ENCODE measurements around the gene TP53TG3D. TPM values are rescaled to one million over a fixed set of nuclear protein-coding genes. Genes with fewer than 3 reads are reported as not detected.
"Not testable (repeated sequence)": the region's sequence is repeated elsewhere in the genome, so short reads cannot be mapped to it uniquely, and the experiment has no call there.

The TP53TG3D gene, protein sequence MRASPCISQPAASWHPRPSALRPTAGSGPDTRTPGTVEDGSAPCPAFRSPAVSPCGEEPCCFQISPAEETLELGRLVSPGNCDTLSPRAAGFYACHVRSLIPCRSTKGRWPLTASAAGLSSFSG
- under 1 TPM in 2 of 4 donors, not detected in 2; 0.40 to 0.65 TPM for polyA plus RNA-seq (ENCODE audit: insufficient read length in 4 of 4)

DNA sequence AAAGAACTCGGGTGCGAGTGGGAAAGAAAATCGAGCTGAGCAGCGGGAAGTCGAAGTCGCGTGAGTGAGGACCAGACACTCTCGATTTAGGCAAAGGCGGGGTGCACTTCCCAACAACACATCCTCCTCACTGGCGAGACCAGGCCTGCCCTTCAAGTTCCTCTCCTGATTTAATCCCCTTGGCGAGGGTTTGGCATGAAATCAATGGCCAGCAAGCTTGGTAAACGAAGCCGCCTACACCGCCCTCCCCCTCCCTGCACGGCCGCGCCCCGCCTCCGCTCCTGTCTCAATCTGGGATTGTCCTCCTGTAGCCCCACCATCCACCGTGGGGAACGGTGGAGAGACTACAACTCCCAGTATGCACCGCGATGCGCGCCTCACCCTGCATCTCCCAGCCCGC lies at the start of gene TP53TG3D:
Gene TP53TG3D (plus strand): TSS at position 301 of the 400 bp plus-strand sequence. CDS start 68 bp downstream, at position 369.
- DNase-seq (ENCODE audit: low read depth in 4 of 4, low spot score in 3 of 4), result not testable (repeated sequence)

DNA sequence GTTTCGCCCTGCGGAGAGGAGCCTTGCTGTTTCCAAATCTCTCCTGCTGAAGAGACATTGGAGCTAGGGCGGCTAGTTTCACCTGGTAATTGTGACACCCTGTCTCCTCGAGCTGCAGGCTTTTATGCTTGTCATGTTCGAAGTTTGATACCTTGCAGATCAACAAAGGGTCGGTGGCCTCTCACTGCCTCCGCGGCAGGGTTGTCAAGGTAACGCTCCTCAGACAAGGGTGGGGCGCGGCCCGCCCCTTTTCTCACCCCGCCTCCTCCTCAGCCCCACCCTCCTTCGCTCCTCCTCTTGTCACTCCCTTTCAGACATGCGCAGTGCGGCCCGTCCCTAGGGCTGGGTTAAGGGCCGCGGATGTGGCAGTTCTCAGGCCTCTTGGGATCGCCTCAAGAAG lies 421 bp downstream of the TP53TG3D start:
- not testable (repeated sequence) for DNase-seq (ENCODE audit: low read depth in 4 of 4, low spot score in 3 of 4)

DNA sequence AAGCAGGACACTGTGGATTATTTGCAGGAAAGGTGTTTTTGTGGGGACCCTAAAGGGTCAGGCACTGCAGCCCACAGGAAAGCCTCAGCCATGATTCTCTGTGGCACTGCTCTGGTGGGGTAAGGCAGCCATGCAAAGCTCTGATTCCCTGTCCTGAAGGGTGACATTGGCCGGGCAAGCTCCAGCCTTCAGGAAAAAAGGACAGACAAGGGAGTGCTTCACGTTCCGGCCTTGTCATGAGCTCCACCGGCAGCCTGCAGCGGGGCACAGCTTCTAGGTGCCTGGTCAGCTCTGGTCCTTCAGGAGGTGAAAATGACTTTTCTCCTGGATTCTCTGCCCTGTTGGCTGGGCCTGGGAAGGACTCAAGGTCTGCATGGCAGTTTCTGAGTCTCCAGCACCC lies 8.4 kb downstream of the TP53TG3D start:
- not testable (repeated sequence) for DNase-seq (ENCODE audit: low read depth in 4 of 4, low spot score in 3 of 4)

DNA sequence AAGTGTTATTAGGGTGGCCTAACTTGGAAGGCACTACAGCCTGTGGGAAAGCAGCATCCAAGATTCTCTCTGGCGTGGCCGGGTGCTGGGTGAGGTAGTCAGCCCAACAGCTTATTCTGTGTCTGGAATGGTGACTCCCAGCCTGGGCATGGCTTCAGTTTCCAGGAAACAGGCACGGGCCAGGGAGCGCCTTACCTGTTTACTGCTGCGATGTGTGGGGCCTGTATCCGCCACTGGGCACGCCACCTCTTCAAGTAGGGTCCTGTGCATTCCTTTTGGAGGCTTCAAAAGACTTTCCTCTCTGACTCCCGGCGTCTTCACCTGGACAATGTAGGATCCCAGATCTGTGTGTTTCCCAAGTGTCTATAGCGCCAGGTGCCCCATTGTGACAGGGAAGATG lies 10.5 kb downstream of the TP53TG3D start:
- DNase-seq (ENCODE audit: low read depth in 4 of 4, low spot score in 3 of 4), result not testable (repeated sequence)

DNA sequence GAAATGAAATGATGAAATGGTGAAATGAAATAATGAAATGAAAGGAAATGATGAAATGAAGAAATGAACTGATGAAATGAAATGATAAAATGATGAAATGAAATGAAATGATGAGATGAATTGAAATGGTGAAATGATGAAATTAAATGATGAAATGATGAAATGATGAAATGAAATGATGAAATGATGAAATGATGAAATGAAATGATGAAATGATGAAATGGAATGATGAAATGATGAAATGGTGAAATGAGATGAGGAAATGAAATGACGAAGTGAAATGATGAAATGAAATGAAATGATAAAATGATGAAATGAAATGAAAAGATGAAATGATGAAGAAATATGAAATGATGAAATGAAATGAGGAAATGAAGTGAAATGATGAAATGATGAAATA lies 28.8 kb downstream of the TP53TG3D start:
- DNase-seq (ENCODE audit: low read depth in 4 of 4, low spot score in 3 of 4), result not testable (repeated sequence)

DNA sequence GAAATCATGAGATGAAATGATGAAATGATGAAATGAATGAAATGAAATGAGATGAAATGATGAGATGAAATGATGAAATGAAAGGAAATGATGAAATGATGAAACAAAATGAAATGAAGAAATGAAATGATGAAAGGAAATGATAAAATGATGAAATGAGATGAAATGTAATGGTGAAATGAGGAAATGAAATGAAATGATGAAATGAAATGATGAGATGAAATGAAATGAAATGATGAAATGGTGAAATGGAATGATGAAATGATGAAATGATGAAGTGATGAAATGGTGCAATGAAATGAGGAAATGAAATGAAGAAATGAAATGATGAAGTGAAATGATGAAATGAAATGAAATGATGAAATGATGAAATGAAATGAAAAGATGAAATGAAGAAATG lies 29.9 kb downstream of the TP53TG3D start:
- DNase-seq (ENCODE audit: low read depth in 4 of 4, low spot score in 3 of 4), result not testable (repeated sequence)

DNA sequence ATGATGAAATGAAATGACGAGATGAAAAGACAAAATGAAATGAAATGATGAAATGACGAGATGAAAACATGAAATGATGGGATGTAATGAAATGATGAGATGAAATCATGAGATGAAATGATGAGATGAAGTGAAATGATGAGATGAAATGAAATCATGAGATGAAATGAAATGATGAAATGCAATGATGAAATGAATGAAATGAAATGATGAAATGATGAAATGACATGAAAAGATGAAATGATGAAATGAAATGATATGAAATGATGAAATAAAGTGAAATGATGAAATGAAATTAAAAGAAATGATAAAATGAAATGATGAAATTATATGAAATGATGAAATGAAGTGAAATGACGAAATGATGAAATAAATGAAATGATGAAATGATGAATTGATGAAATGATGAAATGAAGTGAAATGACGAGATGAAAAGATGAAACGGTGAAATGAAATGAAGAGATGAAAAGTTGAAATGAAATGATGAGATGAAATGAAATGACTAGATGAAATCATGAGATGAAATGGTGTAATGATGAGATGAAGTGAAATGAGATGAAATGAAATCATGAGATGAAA lies 30.9 kb downstream of the TP53TG3D start:
- DNase-seq (ENCODE audit: low read depth in 4 of 4, low spot score in 3 of 4), result not testable (repeated sequence)

DNA sequence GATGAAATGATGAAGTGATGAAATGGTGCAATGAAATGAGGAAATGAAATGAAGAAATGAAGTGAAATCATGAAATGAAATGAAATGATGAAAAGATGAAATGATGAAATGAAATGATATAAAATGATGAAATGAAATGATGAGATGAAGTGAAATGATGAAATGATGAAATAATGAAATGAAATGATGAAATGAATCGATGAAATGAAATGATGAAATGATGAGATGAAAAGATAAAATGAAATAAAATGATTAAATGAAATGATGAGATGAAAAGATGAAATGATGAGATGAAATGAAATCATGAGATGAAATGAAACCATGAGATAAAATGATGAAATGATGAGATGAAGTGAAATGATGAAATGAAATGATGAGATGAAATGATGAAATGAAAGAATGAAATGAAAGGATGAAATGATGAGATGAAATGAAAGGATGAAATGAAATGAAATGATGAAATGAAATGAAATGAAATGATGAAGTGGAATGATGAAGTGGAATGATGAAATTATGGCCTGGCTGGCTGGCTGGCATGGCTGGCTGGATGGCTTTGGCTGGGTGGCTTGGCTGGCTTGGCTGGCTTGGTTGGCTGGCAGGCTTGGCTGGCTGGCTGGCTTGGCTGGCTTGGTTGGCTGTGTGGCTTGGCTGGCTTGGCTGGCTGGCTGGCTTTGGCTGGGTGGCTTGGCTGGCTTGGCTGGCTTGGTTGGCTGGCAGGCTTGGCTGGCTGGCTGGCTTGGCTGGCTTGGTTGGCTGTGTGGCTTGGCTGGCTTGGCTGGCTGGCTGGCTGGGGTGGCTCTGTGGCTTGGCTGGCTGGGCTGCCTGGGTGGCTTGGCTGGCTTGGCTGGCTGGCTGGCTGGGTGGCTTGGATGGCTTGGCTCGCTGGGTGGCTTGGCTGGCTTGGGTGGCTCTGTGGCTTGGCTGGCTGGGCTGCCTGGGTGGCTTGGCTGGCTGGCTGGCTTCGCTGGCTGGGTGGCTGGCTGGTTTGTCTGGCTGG lies 32.0 kb downstream of the TP53TG3D start:
- not testable (repeated sequence) for DNase-seq (ENCODE audit: low read depth in 4 of 4, low spot score in 3 of 4)

DNA sequence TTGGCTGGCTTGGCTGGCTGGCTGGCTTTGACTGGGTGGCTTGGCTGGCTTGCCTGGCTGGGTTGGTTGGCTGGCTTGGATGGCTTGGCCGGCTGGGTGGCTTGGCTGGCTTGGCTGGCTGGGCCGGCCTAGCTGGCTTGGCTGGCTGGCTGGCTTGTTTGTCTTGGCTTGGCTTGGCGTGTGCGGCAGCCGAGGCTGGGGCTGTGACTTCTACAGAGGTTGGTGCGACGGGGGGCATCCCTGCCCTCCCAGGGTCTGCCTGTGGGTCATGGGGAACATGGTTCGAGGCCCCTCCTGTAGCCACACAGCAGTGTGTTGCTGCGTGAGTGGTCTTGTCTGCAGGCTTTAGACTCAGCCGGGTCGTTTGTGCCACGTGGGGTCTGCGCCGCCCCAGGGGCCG lies 33.1 kb downstream of the TP53TG3D start:
- DNase-seq (ENCODE audit: low read depth in 4 of 4, low spot score in 3 of 4), result not testable (repeated sequence)

DNA sequence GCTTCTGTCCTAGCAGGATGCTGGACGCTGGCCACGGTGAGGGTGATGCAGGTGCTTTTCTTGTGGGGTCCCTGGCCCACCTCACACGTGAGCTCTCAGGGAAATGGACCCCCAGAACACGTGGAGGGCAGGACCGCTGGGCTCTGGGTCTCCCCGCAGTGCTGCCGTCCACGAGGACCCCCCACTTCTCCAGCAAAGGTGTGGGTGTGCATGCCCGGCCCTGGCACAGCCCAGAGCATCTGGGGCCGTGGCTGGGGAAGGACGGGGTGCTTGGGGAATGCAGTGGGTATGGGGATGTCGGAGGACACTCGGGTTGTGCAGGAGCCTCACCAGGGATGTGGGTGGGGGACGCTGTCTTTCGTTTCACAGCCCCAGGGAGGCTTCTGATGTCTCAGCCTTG lies 34.7 kb downstream of the TP53TG3D start:
- not testable (repeated sequence) for DNase-seq (ENCODE audit: low read depth in 4 of 4, low spot score in 3 of 4)

DNA sequence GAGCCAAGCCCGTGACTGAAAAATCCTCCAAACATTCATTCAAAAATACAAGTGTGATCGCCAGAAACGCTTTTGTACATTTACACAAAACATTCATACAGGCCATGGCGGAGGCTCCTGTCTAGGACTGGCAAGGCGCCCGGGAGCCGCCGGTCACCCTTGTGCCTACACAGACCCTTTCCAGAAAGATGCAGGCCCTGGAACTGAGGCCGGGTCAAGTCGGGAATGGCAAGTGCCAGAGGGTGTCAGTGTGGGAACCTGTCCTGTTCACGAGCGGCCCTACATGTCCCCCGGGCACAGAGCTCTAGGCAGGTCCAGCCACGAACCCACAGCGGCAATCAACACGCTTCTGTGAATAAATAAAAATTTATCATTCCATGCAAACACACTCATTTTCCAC lies 36.1 kb downstream of the TP53TG3D start:
- DNase-seq (ENCODE audit: low read depth in 4 of 4, low spot score in 3 of 4), result not testable (repeated sequence)

DNA sequence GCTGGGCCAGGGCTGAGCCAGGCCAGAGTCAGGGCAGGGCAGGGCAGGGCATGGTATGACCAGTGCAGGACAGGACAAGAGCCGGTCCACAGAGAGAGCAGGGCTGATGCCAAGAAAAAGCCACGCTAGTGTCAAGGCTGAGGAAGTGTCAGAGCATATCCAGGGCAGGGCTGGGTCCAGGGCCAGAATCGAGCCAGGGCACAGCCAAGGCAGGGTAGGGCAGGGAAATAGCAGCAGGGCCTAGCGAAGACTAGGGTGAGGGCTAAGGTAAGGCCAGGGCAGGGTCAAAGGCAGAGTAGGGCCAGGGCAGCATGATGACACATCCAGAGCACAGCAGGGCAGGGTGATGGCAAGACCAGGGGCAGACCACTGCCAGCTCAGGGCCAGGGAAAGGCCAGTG lies 49.7 kb downstream of the TP53TG3D start:
- not testable (repeated sequence) for DNase-seq (ENCODE audit: low read depth in 4 of 4, low spot score in 3 of 4)

Data from left renal pelvis (tissue), 4 donors.